ENCODE measurements around the gene IGFBP4. TPM values are rescaled to one million over a fixed set of nuclear protein-coding genes. Genes with fewer than 3 reads are reported as not detected.

Gene IGFBP4
- total RNA-seq, 1 experiment from 2014 or later = 22.5 TPM

DNA sequence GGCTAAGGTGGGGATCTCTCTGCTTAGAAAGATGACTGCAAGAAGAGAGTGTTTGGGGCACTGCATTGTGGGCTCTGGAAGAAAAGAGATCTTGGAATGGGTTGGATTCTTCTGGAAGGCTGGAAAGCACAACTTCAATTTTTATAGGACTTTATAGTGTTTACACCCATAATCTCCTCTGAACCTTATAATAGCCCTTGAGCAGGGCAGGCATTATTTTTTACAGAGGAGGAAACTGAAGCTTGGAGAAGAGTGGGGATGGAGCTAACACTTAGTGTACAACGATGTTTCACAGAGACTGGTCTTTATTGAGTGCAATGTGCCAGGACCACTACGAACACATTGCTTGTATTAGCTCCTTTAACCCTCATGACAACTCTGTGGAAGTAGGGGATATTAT is 47.7 kb downstream of the IGFBP4 start:
- Histone ChIP-seq H3K9me3 (replicated peaks) (no peaks in the 10 kb centered on the region), H3K36me3 (no peaks in the 10 kb centered on the region), H3K27ac (no peak overlapping the region), H3K4me3 (no peak overlapping the region), H3K27me3 (replicated peaks) (no peaks in the 10 kb centered on the region), H3K4me1 (replicated peaks) (peaks cover 14% of the 10 kb centered on the region)
- no peak for DNase-seq (ENCODE audit: low read depth in 1 of 2, low spot score in 2 of 2)

GRCh38 chr17:40491486-40491885 is 48.2 kb downstream of the IGFBP4 start:
- Histone ChIP-seq H3K27me3 (replicated peaks) (no peaks in the 10 kb centered on the region), H3K9me3 (replicated peaks) (no peaks in the 10 kb centered on the region), H3K36me3 (no peaks in the 10 kb centered on the region), H3K27ac (no peak overlapping the region), H3K4me1 (replicated peaks) (peaks cover 8% of the 10 kb centered on the region), H3K4me3 (no peak overlapping the region)
- no peak for DNase-seq (ENCODE audit: low read depth in 1 of 2, low spot score in 2 of 2)

- Histone ChIP-seq H3K36me3 (no peaks in the 10 kb centered on the region), H3K4me1 (replicated peaks) (peaks cover 10% of the 10 kb centered on the region), H3K27me3 (replicated peaks) (no peaks in the 10 kb centered on the region), H3K4me3 (no peak overlapping the region), H3K27ac (no peak overlapping the region), H3K9me3 (replicated peaks) (no peaks in the 10 kb centered on the region)
- no peak for DNase-seq (ENCODE audit: low read depth in 1 of 2, low spot score in 2 of 2)
These were observed 50.4 kb downstream of the IGFBP4 start for GRCh38 chr17:40493697-40494096.

GRCh38 chr17:40495140-40495539 is 51.9 kb downstream of the IGFBP4 start:
- Histone ChIP-seq H3K4me3 (no peak overlapping the region), H3K27me3 (replicated peaks) (no peaks in the 10 kb centered on the region), H3K9me3 (replicated peaks) (no peaks in the 10 kb centered on the region), H3K36me3 (no peaks in the 10 kb centered on the region), H3K4me1 (replicated peaks) (peaks cover 21% of the 10 kb centered on the region), H3K27ac (no peak overlapping the region)
- DNase-seq (ENCODE audit: low read depth in 1 of 2, low spot score in 2 of 2) = no peak

GRCh38 chr17:40496170-40496569 is 52.9 kb downstream of the IGFBP4 start:
- DNase-seq (ENCODE audit: low read depth in 1 of 2, low spot score in 2 of 2) = no peak
- Histone ChIP-seq H3K4me3 (no peak overlapping the region), H3K27me3 (replicated peaks) (no peaks in the 10 kb centered on the region), H3K36me3 (no peaks in the 10 kb centered on the region), H3K9me3 (replicated peaks) (no peaks in the 10 kb centered on the region), H3K27ac (no peak overlapping the region), H3K4me1 (replicated peaks) (peaks cover 21% of the 10 kb centered on the region)

DNA sequence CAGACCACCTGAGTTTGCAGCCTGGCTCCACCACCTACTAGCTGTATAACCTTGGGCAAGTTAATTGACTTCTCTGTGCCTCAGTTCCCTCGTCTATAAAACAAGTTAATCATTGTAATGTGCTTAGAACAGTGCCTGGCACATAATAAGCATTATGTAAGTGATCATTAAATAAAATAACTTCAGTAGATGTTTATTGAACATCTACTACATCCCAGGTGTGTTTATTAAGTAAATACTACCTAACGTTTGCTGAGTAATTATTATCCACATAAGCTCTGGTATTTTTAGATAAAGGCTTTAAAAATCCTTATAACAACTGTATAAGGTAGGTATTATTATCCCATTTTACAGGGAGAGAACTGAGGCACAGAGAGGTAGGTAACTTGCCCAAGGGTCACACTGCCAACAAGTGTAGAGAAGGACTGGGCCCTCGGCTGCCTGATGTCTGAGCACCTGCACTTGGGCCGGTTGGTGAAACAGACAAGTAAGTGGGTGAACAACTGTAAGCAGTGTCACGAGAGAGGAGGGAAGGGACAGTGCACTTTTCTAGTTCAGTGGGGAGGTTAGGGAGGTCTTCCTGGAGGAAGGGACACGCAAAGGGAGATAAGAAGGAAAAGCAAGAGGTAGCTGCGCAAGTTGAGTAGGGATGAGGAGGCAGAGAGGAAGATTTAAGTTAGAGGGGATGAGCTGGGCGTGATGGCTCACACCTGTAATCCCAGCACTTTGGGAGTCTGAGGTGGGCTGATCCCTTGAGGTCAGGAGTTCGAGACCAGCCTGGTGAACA is 53.6 kb downstream of the IGFBP4 start:
- Histone ChIP-seq H3K4me3 (no peak overlapping the region), H3K4me1 (replicated peaks) (peaks cover 21% of the 10 kb centered on the region), H3K9me3 (replicated peaks) (no peaks in the 10 kb centered on the region), H3K36me3 (no peaks in the 10 kb centered on the region), H3K27ac (no peak overlapping the region), H3K27me3 (replicated peaks) (no peaks in the 10 kb centered on the region)
- no peak for DNase-seq (ENCODE audit: low read depth in 1 of 2, low spot score in 2 of 2)

DNA sequence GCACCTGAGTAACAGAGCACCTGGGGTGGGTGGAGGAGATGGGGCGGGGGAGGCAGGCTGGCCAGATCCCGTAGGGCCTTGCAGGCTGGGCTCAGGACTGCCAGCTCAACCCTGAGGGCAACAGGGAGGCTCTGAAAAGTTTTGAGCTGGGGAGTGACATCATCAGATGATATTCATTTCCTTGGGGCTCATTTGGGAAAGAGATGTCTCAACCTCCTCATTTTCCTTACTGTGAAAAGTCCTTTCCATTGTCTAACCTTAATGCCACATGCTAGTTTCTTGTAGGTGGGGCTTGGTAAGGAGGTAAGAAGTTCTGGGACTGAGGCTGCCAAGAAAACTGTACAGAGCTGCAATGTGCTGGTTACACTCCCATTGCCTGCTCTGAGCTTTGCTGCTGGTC is 54.4 kb downstream of the IGFBP4 start:
- Histone ChIP-seq H3K4me1 (replicated peaks) (peaks cover 21% of the 10 kb centered on the region), H3K27me3 (replicated peaks) (no peaks in the 10 kb centered on the region), H3K27ac (no peak overlapping the region), H3K4me3 (no peak overlapping the region), H3K36me3 (no peaks in the 10 kb centered on the region), H3K9me3 (replicated peaks) (no peaks in the 10 kb centered on the region)
- no peak for DNase-seq (ENCODE audit: low read depth in 1 of 2, low spot score in 2 of 2)

DNA sequence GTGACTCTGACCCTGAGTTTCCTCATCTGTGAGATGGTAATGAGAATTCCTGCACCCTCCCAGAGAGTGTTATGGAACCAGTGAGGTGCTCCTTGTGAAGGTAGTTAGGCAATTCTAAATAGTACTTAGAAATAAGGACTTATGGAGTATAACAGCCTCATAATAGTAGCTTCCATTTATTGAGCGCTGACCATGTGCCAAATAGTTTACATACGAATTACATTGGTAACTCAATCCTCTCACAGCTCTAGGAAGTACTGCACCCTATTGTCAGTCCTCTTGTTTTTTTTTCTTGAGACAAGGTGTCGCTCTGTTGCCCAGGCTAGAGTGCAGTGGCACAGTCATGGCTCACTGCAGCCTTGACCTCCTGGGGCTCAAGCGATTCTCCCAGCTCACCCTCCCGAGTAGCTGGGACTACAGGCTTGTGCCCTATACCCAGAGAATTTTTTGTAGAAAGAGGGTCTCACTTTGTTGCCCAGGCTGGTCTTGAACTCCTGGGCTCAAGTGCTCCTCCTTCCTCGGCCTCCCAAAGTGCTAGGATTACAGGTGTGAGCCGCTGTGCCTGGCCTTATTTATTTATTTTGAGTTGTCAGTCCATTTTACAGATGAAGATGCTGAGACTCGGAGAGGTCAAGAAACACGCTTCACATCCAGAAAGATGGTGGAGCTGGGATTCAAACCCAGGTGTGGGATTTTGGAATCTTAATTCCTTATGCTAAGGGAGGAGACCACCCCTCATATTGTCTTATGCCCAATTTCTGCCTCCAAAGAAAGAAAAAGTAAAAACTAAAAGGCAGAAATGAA is 55.2 kb downstream of the IGFBP4 start:
- Histone ChIP-seq H3K27ac (no peak overlapping the region), H3K4me3 (no peak overlapping the region), H3K36me3 (no peaks in the 10 kb centered on the region), H3K4me1 (replicated peaks) (peaks cover 21% of the 10 kb centered on the region), H3K9me3 (replicated peaks) (no peaks in the 10 kb centered on the region), H3K27me3 (replicated peaks) (no peaks in the 10 kb centered on the region)
- DNase-seq (ENCODE audit: low read depth in 1 of 2, low spot score in 2 of 2) = no peak

DNA sequence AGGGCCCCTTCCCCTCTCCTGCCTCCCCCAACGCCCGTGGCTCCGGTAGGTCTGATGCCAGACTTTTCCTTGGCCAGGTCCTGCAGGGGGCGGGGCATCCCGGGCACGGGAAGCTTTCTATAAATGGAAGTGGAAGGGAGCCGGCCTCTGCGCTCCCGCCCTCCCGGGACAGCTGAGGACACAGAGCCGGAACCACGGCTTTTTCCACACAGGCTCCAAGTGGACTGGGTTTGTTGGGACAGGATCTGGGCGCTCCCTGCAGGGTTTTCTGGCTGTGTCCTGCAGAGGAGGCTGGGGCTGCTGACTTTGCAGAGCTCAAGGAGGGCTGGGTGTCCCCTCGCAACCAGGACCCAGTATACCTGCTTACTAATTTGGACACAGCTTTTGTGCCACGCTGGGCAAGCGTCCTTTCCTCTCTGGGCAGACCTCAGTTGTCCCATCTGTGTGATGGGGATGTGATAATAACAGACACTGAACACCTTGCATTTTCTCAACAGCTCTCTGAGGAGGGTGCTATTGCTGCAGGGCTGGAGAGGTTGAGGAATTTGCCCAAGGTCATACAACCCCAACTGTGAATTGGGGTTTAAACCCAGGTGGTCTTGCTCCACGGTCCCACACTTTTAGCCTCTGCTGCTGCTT is 56.4 kb downstream of the IGFBP4 start:
- DNase-seq (ENCODE audit: low read depth in 1 of 2, low spot score in 2 of 2) = peak; percentile 45 to 69
- no peaks in the 10 kb centered on the region for H3K27me3 ChIP-seq (replicated peaks)
- H3K36me3 ChIP-seq = no peaks in the 10 kb centered on the region
- H3K27ac ChIP-seq = no peak overlapping the region
- H3K4me3 ChIP-seq = no peak overlapping the region
- peaks cover 21% of the 10 kb centered on the region for H3K4me1 ChIP-seq (replicated peaks)
- H3K9me3 ChIP-seq (replicated peaks) = no peaks in the 10 kb centered on the region

- Histone ChIP-seq H3K4me3 (no peak overlapping the region), H3K27me3 (replicated peaks) (no peaks in the 10 kb centered on the region), H3K27ac (no peak overlapping the region), H3K4me1 (replicated peaks) (peaks cover 21% of the 10 kb centered on the region), H3K9me3 (replicated peaks) (no peaks in the 10 kb centered on the region), H3K36me3 (no peaks in the 10 kb centered on the region)
- DNase-seq (ENCODE audit: low read depth in 1 of 2, low spot score in 2 of 2) = no peak
These were observed 56.9 kb downstream of the IGFBP4 start for GRCh38 chr17:40500190-40500589.

DNA sequence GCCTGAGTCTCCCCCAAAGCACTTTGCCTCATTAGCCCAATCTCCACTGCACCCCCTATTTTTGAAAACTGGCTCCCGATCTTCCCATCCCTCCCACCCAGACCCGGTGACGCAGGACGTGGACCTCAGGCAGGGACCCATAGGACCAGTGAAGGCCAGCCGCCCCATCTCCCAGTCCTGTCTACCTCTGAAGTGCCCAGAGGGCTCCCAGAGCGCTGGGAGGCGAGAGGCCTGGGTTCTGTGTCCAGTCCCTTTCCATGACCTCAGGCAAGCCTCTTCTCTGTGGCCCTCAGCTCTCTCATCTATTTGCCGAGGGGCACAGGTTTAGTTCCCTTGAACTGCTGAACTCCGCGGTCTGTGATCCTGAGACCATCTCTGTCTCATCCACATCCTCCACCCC is 57.5 kb downstream of the IGFBP4 start:
- no peak overlapping the region for H3K4me3 ChIP-seq
- peaks cover 21% of the 10 kb centered on the region for H3K4me1 ChIP-seq (replicated peaks)
- no peaks in the 10 kb centered on the region for H3K36me3 ChIP-seq
- DNase-seq (ENCODE audit: low read depth in 1 of 2, low spot score in 2 of 2) = no peak
- H3K27me3 ChIP-seq (replicated peaks) = no peaks in the 10 kb centered on the region
- H3K27ac ChIP-seq = no peak overlapping the region
- no peaks in the 10 kb centered on the region for H3K9me3 ChIP-seq (replicated peaks)

DNA sequence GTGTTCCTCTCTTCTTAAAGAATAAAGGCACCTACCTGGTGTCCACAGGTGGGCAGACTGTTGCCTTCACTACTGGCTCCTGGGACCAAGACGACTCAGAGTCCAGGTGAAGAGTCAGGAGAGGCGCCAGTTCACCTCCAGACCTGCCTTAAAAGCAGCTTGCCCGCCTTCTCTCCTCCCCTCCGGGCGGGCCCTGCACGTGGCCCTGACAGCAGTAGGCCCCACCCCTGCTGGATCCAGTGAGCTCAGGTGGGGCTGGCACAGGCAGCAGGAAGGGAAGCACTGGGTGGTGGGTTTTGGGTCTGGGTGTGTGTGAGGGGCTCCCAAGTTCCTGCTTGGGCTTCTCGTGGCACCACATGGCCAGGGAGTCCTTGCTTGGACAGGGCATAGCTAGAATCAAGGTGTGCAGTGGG is 58.3 kb downstream of the IGFBP4 start, which contains the start of gene TNS4:
Gene TNS4, minus strand, starts transcription at position 125 of the 413 bp plus-strand sequence. CDS start 5,198 bp downstream, outside the sequence.
- H3K27me3 ChIP-seq (replicated peaks) = no peaks in the 10 kb centered on the region
- H3K4me1 ChIP-seq (replicated peaks) = peaks cover 21% of the 10 kb centered on the region
- no peak for DNase-seq (ENCODE audit: low read depth in 1 of 2, low spot score in 2 of 2)
- no peak within 1 kb of the TSS for H3K27ac ChIP-seq
- no peak within 1 kb of the TSS for H3K4me3 ChIP-seq
- no peaks in the 10 kb centered on the region for H3K36me3 ChIP-seq
- H3K9me3 ChIP-seq (replicated peaks) = no peaks in the 10 kb centered on the region

DNA sequence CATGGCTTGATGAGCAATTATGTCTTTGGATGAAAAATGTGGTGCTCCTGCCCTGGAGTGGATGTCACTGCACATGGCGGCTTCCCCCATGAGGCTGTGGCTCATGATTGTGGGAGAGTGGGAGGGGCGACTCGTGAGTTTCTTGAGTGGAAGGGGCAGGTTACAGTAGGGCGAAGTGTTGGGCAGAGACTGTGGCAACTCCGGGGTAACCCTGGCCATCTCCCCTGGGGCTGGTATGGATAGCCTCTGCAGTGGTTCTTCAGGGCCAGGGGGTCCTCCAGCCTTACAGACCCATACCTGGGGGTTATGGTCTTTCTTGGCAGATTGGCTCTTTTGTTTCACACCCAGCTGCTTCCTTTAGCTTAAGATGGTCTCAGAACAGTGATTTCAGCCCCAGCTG is 59.5 kb downstream of the IGFBP4 start:
- H3K4me1 ChIP-seq (replicated peaks) = peaks cover 20% of the 10 kb centered on the region
- no peak for DNase-seq (ENCODE audit: low read depth in 1 of 2, low spot score in 2 of 2)
- H3K36me3 ChIP-seq = no peaks in the 10 kb centered on the region
- H3K9me3 ChIP-seq (replicated peaks) = no peaks in the 10 kb centered on the region
- no peaks in the 10 kb centered on the region for H3K27me3 ChIP-seq (replicated peaks)
- no peak overlapping the region for H3K4me3 ChIP-seq
- no peak overlapping the region for H3K27ac ChIP-seq

DNA sequence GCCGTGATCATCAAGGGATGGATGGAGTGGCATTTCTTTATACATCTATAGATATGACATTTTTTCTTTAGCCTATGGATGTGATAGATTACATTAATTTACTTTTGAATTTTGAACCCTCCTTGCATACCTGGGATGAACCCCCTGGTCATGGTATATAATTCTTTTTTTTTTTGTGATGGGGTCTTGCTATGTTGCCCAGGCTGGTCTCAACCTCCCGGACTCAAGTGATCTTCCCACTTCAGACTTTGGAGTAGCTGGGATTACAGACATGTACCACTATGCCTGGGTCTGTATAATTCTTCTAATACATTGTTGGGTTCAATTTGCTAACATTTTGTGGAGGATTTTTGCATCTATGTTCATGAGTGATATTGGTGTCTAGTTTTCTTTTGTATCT is 59.9 kb downstream of the IGFBP4 start:
- H3K27me3 ChIP-seq (replicated peaks) = no peaks in the 10 kb centered on the region
- H3K27ac ChIP-seq = no peak overlapping the region
- H3K4me1 ChIP-seq (replicated peaks) = peaks cover 15% of the 10 kb centered on the region
- no peaks in the 10 kb centered on the region for H3K36me3 ChIP-seq
- no peak for DNase-seq (ENCODE audit: low read depth in 1 of 2, low spot score in 2 of 2)
- no peak overlapping the region for H3K4me3 ChIP-seq
- H3K9me3 ChIP-seq (replicated peaks) = no peaks in the 10 kb centered on the region

Measured in SJSA1 (cell line).